IMR-90 (cell line): ENCODE measurements around the gene HAP1.

Experiments used
- POLR2A ChIP-seq: IDR thresholded peaks from 2 replicates; pipeline ENCODE4 v1.6.1; 2012; ENCODE audit warnings: mild to moderate bottlenecking, low read depth, low read length
- RCOR1 ChIP-seq: IDR thresholded peaks from 2 replicates; pipeline ENCODE4 v1.6.1; 2012; ENCODE audit warnings: mild to moderate bottlenecking, low read length, improper control_type of control experiment; ENCODE audit not compliant: insufficient replicate concordance
- SMC3 ChIP-seq: fragments of 150-350 bp; IDR thresholded peaks from 2 replicates; pipeline ENCODE4 v1.6.1; 2016; ENCODE audit warnings: low read depth, mild to moderate bottlenecking, antibody characterized with exemption, low read length, moderate library complexity

GRCh38 chr17:41733348-41734138, 900 bp downstream of the HAP1 start:
- TF ChIP-seq SMC3, result no peak
- TF ChIP-seq POLR2A, result no peak
- no peak for TF ChIP-seq RCOR1
